Limb (tissue), 2 donors: ENCODE results near the gene TRA2B.
A peak's percentile ranks its signal among the peaks of the same experiment; 100 is the strongest.

Source experiments
- DNase-seq, 2 donors: peaks; one replicate each; pipeline ENCODE4 v3.0.0-alpha.2; 2016; ENCODE audit errors: extremely low spot score in 2 of 2

Gene TRA2B

GRCh38 chr3:185937689-185938374 lies at the start of gene TRA2B:
TSS of gene TRA2B (minus strand) at chr3:185938014. CDS start at chr3:185937860, 154 bp downstream.
- DNase-seq = peak; percentile 99

DNA sequence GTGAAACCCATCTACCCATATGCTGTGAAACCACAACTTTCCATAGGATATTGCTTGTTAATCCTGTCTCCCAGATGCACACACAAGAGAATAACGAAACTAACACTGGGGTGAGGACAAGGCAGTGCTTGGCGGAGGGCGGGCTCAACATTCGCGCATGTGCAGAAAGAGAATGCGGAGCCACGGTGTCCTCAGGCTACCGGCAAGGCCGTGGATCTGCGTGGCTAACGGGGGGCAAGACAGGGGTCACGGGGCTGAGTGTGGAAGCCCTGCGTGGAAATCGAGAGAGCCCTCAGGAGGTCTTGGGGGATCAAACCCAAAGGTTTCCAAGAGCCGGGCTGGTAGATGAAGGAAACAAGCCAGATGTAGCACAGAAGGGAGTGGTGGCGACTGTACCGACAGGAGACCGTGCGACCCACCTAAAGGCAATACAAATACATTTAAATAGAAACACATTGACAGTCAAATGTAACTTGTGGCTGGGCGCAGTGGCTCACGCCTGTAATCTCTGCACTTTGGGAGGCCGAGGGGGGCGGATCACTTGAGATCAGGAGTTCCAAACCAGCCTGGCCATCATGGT lies 48.5 kb upstream of the TRA2B start:
- DNase-seq = no peak

- no peak for DNase-seq
These were observed 46.4 kb upstream of the TRA2B start for GRCh38 chr3:185984203-185984602.

DNA sequence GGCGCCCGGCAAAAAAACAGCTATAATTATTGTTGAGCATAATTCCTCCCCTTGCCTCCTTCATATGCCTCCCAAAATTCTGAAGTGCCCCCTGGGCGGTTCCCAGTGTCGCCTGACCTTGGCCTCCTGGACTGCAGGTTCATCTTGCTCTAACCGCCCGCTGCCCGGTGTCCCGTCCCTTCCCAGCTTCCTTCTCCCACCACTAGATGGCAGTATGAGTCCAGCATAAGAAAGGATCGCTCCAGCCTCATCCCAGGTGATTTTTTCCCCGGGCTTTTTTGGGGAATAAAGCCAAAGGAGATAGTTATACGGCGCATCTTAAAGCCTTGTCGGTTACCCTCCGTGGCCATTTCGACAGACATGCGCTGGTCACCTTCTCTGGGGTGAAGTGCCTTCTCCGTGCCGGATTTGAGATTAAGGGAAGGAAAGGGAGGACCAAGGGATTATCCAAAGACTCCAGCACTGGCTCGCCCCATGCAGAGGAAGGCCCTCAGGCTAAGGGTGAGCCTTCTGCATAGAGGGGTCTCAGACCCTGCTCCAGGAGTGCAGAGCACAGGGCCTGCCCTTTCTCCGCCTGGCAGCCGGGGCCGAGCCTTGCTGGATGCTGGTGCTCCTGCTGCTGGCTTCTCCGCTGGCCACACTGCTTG lies 45.8 kb upstream of the TRA2B start:
- DNase-seq = peak; percentile 78 to 81

- no peak for DNase-seq
These were observed 44.8 kb upstream of the TRA2B start for GRCh38 chr3:185982632-185983031.

DNA sequence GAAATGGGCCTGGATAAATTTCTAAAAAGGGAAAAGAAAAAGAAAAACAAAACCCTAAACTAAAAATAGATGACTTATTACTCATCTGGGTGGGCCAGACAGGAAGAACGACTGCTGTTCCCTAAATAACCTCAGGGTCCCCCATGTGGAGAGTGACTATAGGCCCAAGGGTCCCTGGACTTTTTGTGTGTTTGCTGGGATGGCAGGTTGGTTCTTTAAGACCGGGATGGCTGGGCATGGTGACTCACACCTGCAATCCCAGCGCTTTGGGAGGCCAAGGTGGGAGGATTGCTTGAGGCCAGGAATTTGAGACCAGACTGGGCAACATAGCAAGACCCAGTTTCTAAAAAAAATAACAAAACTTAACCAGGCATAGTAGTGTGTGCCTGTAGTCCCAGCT lies 43.8 kb upstream of the TRA2B start:
- DNase-seq = no peak

DNA sequence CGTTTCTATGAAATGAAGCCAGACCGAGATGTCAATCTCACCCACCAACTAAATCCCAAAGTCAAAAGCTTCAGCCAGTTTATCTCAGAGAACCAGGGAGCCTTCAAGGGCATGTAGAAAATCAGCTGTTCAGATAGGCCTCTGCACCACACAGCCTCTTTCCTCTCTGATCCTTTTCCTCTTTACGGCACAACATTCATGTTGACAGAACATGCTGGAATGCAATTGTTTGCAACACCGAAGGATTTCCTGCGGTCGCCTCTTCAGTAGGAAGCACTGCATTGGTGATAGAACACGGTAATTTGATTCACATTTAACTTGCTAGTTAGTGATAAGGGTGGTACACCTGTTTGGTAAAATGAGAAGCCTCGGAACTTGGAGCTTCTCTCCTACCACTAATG lies 41.9 kb upstream of the TRA2B start:
- DNase-seq = no peak

- no peak for DNase-seq
These were observed 40.7 kb upstream of the TRA2B start for GRCh38 chr3:185978516-185978915.

DNA sequence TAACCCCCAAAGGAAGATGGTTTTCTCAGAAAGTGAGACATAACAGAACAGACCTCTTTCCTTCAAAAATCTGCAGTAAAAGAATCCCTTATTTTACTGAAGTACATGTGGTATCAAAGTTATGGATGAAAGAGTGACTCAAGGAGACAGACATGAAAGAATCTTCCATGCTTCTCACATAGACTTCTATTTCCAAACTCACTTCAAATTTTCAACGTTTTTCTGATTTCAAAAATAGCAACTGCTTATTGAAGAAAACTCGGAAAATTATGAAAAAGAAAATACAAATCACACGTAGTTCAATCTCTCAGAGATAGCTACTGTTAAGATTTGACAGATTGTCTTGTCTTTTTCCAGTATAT lies 39.8 kb upstream of the TRA2B start:
- DNase-seq = no peak

DNA sequence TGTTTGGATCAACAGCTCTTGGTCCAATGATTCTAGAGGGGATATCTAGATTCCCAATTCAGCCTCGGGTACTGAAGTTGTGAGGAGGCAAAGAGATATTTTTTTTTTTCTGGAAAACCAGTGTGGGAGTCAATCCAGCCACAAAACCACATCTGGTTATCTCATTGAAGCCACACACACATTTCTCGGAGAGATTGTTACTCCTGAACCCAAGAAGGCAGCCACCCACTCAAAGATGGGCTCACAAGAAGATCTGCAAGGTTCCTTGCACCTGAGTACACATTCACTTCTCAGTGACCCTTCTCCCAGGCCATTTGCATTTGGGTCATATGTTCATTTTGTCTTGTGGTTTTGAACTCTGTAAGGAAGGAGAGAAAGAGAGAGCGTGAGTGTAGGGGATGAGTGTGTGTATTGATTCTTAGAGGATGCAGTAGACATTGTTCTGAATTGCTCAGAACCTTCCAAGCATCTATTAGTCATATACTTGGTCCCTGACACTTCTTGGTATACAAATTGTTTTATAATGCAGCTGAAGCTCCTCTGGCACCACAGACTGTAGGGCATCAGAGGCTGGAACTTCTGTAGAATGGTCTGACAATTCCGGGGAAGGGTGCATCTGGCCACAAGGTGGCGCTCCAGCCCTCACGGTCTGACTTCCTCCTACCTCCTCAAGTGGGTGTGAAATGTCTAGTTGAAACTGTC lies 39.3 kb upstream of the TRA2B start:
- peak; percentile 47 to 78 for DNase-seq

GRCh38 chr3:185976100-185976499 lies 38.3 kb upstream of the TRA2B start:
- no peak for DNase-seq

DNA sequence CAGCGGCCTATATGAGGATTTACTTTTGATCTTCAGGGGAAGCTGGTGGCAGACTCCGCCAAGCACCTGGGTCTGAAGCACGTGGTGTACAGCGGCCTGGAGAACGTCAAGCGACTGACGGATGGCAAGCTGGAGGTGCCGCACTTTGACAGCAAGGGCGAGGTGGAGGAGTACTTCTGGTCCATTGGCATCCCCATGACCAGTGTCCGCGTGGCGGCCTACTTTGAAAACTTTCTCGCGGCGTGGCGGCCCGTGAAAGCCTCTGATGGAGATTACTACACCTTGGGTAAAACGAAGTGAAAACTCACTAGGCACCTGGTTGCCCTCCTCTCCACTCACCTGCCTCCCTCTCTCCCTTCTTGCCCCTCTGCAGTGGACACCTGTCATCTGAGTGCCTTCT lies 33.8 kb upstream of the TRA2B start:
- no peak for DNase-seq

DNA sequence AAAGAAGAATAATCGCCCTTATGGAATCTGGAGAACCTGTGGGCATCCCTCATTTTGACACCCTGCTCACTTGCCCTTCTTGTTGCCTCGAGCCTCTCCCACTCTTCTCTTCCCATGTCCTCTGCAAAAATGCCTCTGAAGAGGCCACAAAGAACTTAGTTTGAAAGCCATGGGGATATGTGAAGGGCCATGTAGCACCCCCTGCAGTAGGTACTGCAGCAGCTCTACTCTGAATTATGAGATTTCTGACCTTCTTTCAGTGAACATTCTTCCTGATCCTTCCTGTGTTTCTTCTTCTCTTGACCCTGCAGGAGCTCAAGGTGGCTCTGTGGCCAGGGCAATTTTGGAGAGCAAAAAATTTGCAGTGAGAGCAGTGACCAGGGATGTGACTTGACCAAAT lies 30.4 kb upstream of the TRA2B start:
- no peak for DNase-seq

DNA sequence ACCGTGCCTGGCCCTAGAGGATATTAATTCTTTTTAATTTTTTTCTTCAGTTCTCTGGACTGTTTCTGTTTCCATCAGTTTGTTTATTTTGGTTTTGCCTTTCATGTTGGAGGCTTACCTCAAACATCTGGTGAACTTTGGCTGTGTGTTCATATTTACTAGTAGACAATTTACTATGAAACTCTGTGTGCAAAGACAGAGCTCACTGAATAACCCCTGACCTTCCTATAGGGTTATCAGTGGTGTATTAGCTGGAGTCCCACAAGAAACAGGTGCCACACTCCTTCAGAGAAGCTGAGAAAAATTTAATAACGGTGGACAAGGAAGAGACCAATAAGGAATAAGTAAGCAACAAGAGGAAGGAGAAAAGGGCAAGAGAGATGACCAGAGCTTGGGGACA lies 28.8 kb upstream of the TRA2B start:
- no peak for DNase-seq

- DNase-seq = no peak
These were observed 27.7 kb upstream of the TRA2B start for GRCh38 chr3:185965496-185965895.

GRCh38 chr3:185961675-185962232 lies 23.9 kb upstream of the TRA2B start:
- no peak for DNase-seq

GRCh38 chr3:185960522-185961288 lies 22.9 kb upstream of the TRA2B start:
- DNase-seq = no peak

DNA sequence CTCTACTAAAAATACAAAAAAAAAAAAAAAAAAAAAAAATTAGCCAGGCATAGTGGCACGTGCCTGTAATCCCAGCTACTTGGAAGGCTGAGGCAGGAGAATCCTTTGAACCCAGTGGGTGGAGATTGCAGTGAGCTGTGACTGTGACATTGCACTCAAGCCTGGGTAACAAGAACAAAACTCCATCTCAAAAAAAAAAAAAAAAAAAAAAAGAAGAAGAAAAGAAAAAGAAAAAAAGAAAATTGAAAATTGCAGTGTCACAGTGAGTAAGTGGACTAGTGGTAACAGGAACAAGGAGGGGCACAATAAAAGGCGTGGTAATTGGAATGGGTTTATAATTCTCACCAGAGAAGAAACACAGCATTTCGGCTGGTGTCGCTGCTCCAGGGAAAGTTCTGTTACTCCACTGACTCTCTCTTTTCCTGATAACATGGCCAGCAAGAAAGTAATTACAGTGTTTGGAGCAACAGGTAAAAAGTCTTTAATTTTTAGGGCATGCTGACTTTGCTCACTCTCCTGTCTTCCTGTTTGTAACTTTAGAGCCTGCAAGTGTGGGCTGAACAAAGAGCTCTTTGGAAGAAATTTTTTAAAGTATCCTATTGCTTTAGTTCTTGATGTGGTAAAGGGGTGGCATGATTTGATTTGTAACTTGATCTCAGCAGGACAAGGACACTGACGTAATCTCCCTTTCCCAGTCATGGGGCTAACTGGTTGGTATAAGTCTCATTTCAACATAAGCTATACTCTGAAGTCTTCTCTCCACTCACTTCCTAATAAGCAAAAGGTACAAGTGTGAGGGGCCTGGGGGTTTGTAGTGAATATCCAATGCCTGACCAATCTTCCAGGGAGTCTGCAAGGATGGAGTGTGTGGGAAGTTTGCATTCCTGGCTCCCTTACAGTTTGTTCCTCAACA lies 22.1 kb upstream of the TRA2B start:
- no peak for DNase-seq

- no peak for DNase-seq
These were observed 20.8 kb upstream of the TRA2B start for GRCh38 chr3:185958626-185959025.

GRCh38 chr3:185956244-185956643 lies 18.4 kb upstream of the TRA2B start:
- DNase-seq = no peak
